ENCODE measurements around the gene SPOCK1.
"Not testable (repeated sequence)": the region's sequence is repeated elsewhere in the genome, so short reads cannot be mapped to it uniquely, and the experiment has no call there.

The SPOCK1 gene

GRCh38 chr5:137264041-137264440, 235.1 kb downstream of the SPOCK1 start:
- no peak for DNase-seq (ENCODE audit: low read depth, low spot score)

- DNase-seq (ENCODE audit: low read depth, low spot score) = no peak
These were observed 235.6 kb downstream of the SPOCK1 start for GRCh38 chr5:137263371-137264005.

GRCh38 chr5:137262818-137263217, 236.3 kb downstream of the SPOCK1 start:
- no peak for DNase-seq (ENCODE audit: low read depth, low spot score)

- no peak for DNase-seq (ENCODE audit: low read depth, low spot score)
These were observed 238.1 kb downstream of the SPOCK1 start for GRCh38 chr5:137260820-137261695.

- not testable (repeated sequence) for DNase-seq (ENCODE audit: low read depth, low spot score)
These were observed 240.0 kb downstream of the SPOCK1 start for GRCh38 chr5:137259115-137259514.

- DNase-seq (ENCODE audit: low read depth, low spot score) = no peak
These were observed 244.7 kb downstream of the SPOCK1 start for GRCh38 chr5:137254119-137255090.

- DNase-seq (ENCODE audit: low read depth, low spot score) = no peak
These were observed 246.6 kb downstream of the SPOCK1 start for GRCh38 chr5:137252512-137252911.

GRCh38 chr5:137250421-137250820, 248.7 kb downstream of the SPOCK1 start:
- DNase-seq (ENCODE audit: low read depth, low spot score) = no peak

GRCh38 chr5:137248527-137248926, 250.6 kb downstream of the SPOCK1 start:
- no peak for DNase-seq (ENCODE audit: low read depth, low spot score)

- no peak for DNase-seq (ENCODE audit: low read depth, low spot score)
These were observed 253.7 kb downstream of the SPOCK1 start for GRCh38 chr5:137245438-137245837.

- no peak for DNase-seq (ENCODE audit: low read depth, low spot score)
These were observed 258.8 kb downstream of the SPOCK1 start for GRCh38 chr5:137240285-137240684.

- DNase-seq (ENCODE audit: low read depth, low spot score) = no peak
These were observed 262.1 kb downstream of the SPOCK1 start for GRCh38 chr5:137236849-137237507.

- no peak for DNase-seq (ENCODE audit: low read depth, low spot score)
These were observed 262.9 kb downstream of the SPOCK1 start for GRCh38 chr5:137236252-137236651.

GRCh38 chr5:137234973-137235943, 263.9 kb downstream of the SPOCK1 start:
- DNase-seq (ENCODE audit: low read depth, low spot score) = no peak

GRCh38 chr5:137233726-137234125, 265.4 kb downstream of the SPOCK1 start:
- no peak for DNase-seq (ENCODE audit: low read depth, low spot score)

GRCh38 chr5:137233304-137233703, 265.8 kb downstream of the SPOCK1 start:
- DNase-seq (ENCODE audit: low read depth, low spot score) = not testable (repeated sequence)

GRCh38 chr5:137231540-137231939, 267.6 kb downstream of the SPOCK1 start:
- no peak for DNase-seq (ENCODE audit: low read depth, low spot score)

- no peak for DNase-seq (ENCODE audit: low read depth, low spot score)
These were observed 270.3 kb downstream of the SPOCK1 start for GRCh38 chr5:137228816-137229215.

- DNase-seq (ENCODE audit: low read depth, low spot score) = no peak
These were observed 273.0 kb downstream of the SPOCK1 start for GRCh38 chr5:137226081-137226480.

Data from ELF-1 (cell line).